Activated naive CD4-positive, alpha-beta T cell treated with Interleukin-2 at 50 U/mL for 16 hours (primary cell): ENCODE data around the gene EHD2.
A peak's percentile ranks its signal among the peaks of the same experiment; 100 is the strongest.
"Not testable (repeated sequence)": the region's sequence is repeated elsewhere in the genome, so short reads cannot be mapped to it uniquely, and the experiment has no call there.

Source experiments
- DNase-seq: peaks from one replicate; pipeline ENCODE4 v3.0.0-alpha.2; 2020

EHD2 gene

GRCh38 chr19:47693489-47693888, 19.7 kb upstream of the EHD2 start:
- no peak for DNase-seq

DNA sequence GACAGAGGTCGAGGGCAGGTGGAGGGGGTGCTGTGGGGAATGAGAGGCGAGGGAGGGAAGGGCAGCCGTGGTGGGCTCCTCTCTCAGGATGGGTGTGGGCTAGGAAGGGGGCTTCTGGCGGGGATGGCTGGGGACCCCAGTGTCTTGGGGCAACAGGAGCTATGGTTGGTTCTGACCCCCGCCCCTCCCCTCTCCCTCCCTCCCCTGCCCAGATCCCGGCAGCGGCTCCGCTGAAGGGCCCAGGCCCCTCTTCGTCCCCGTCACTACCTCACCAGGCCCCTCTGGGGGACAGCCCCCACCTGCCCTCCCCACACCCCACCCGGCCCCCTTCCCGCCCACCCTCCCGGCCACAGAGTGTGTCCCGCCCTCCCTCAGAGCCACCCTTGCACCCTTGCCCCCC, 19.3 kb upstream of the EHD2 start:
- no peak for DNase-seq

DNA sequence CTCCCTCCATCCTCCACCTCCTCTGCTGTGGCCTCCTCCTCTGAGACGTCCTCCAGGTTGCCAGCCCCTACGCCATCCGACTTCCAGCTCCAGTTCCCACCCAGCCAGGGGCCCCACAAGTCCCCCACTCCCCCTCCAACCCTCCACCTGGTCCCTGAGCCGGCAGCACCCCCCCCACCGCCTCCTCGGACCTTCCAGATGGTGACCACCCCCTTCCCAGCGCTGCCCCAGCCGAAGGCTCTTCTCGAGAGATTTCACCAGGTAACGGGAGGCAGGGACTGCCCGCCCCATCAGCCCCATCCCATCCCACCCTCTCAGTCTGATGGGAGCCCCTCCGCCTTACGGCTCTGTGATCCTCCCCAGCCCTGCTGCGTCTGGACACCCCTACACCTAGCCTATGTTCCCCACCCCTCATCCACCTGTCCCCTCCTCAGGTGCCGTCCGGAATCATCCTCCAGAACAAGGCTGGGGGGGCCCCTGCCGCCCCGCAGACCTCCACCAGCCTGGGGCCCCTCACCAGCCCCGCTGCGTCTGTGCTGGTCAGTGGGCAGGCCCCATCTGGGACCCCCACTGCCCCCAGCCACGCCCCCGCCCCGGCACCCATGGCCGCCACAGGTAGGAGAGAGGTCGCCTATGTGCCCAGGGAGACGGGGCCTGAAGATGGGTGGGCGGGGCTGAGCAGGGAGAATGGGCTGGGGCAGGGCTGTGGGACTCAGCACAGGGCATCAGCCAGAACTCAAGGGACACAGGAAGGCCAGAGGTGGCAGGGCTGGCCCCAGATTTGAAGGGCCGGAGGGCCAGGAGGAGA, 18.6 kb upstream of the EHD2 start:
- no peak for DNase-seq

DNA sequence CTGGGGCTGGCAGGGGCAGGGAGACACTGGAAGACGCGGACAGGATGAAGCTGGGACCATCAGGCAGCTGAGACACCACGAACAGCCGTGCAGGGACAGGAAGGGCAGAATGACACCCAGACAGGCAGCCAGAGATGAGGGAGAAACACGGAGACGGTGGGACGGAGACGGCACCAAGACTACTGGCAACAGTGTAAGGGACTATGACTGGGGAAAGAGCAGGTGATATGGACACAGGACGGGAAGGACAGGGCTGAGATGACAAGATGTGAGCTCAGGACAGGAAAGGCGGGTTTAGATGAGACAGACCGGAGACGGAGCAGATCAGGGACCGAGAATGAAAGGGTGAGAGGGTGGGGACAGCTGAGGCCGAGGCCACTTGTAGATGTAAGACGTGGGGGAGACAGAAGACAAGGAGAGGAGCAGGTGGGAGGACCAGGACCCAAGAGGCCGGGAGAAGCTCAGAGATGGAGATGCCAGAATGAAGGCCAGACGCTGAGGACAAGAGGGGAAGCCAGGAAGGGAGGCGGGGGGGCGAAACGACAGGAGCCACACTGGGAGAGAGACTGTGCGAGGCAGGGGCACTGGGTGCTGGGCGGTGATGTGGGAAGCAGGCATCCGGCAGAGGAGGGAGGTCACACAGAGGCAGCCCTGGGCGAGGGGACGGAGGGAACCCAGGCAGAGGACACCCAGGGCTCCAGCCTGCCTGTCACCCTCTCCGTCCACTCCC, 17.5 kb upstream of the EHD2 start:
- no peak for DNase-seq

- no peak for DNase-seq
These were observed 16.6 kb upstream of the EHD2 start for GRCh38 chr19:47696635-47697034.

GRCh38 chr19:47697863-47698609, 15.2 kb upstream of the EHD2 start:
- peak; percentile 53 for DNase-seq

GRCh38 chr19:47698631-47699359, 14.4 kb upstream of the EHD2 start:
- DNase-seq: no peak

DNA sequence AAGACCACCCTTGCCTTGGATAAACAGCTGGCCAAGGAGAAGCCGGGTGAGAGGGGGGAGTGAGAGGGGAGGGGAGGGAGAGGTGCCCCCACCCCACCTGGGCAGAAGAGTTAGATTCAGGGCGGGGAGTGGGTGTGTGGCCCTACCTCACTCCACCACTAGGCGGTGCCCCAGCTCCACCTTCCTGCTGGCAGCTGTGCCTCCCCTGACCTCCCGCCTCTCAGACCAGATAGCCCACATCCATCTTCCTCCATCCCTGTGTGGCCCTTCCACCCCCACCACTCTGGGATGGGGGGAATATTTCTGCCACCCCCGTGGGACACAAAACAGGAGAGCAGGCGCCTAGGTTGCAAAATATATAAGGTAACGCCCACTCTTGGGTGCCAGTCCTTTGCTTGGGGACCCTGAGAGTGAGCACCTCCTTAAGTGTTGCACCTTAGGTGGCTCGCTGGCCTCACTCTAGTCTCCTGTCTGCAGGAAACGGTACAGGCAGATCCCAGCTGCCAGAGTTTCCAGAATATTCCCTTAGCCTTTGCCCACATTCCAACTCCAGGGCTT, 13.8 kb upstream of the EHD2 start:
- DNase-seq: peak; percentile 66

GRCh38 chr19:47700934-47701716, 12.1 kb upstream of the EHD2 start:
- no peak for DNase-seq

- no peak for DNase-seq
These were observed 11.3 kb upstream of the EHD2 start for GRCh38 chr19:47701717-47702552.

GRCh38 chr19:47702671-47703070, 10.6 kb upstream of the EHD2 start:
- no peak for DNase-seq

- no peak for DNase-seq
These were observed 9.9 kb upstream of the EHD2 start for GRCh38 chr19:47703301-47703700.

DNA sequence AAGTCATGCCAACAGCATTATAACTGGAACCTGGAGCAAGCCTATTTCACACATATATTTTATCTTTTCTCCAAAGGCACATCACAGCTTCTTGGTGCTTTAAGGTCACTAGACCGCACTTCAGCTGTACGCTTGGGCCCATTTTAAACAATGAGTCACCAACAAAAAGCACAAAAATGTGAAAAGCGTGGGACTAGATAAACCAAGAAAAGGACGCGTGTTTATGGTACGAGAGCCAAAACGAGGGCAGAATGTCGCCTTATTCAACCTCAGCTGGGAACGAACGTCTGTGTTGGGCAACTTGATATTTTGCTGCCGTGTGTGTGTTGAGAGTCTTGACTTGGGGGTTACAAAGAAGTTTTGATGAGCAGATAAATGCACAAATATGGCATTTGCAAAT, 9.2 kb upstream of the EHD2 start:
- no peak for DNase-seq

DNA sequence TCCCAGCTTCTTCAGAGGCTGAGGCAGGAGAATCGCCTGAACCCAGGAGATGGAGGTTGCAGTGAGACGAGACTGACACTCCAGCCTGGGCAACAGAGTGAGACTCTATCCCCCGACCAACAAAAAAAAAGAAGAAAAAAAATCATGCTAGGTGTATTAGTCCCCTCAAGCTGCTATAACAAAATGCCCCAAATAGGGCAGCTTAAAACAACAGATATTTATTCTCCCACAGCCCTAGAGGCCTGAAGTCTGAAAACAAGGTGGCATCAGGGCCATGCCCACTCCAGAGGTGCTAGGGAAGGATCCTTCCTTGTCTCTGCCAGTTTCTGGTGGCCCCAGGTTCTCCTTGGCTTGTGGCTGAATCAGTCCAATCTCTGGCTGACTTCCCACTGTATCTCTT, 8.6 kb upstream of the EHD2 start:
- DNase-seq: no peak

DNA sequence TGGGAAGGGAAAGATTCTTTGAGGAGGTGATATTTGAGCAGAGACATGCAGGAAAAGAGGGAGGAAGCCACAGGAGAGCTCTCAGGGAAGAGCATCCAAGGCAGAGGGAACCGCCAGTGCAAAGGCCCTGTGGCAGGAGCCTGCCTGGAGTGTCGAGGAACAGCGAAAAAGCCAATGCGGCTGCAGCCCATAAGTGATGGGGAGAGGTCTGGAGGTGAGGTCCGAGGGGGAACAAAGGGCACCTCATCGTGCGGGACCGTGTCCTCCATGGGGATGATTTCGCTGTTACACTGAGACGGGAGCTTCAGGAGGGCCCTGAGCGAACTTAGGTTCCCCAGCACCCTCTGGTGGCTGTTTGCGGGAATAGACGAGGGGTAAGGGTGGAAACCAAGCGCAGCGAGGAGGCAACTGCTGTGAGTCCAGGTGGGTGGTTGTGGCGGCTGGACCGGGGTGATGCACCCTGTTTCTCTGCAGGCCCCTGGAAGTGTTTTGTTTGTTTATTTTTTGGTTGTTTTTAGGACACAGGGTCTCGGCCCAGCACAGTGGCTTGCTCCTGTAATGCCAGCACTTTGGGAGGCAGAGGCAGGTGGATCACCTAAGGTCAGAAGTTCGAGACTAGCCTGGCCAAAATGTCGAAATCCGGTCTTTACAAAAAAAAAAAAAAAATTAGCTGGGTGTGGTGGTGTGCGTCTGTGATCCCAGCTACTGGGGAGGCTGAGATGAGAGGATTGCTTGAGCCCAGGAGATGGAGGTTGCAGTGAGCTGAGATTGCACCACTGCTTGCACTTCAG, 5.9 kb upstream of the EHD2 start:
- DNase-seq: peak; percentile 79

- DNase-seq: no peak
These were observed 1.5 kb upstream of the EHD2 start for GRCh38 chr19:47711652-47712242.

- DNase-seq: no peak
These were observed 1.1 kb downstream of the EHD2 start for GRCh38 chr19:47714339-47714738.

DNA sequence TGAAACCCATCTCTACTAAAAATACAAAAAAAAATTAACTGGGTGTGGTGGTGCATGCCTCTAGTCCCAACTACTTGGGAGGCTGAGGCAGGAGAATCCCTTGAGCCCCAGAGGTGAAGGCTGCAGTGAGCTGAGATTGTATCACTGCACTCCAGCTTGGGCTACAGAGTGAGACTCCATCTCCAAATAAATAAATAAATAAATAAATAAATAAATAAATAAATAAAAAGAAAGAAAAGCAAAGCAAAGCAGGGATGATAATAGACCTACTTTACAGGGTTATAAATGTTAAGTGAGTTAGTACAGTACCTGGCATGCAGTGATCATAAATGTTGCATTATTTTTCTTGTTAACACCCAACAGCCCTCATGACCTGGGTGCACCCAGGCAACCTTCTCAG, 1.6 kb downstream of the EHD2 start:
- not testable (repeated sequence) for DNase-seq

DNA sequence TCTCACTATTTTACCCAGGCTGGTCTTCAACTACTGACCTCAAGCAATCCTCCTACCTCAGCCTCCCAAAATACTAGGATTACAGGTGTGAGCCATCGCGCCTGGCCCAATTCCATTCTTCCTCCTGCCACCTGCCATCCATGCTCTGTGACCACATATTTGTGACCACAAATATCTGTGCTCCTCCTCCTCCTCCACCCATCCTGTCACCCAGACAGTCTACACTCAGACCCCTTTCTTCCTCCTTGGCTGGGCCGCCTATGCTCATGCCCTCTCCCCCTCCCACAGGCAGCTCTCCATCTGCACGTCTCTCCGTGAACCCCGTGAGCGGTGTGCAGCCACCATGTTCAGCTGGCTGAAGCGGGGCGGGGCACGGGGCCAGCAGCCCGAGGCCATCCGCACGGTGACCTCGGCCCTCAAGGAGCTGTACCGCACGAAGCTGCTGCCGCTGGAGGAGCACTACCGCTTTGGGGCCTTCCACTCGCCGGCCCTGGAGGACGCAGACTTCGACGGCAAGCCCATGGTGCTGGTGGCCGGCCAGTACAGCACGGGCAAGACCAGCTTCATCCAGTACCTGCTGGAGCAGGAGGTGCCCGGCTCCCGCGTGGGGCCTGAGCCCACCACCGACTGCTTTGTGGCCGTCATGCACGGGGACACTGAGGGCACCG, 3.2 kb downstream of the EHD2 start:
- no peak for DNase-seq
